Mesodermal cell (in vitro differentiated cells): Measurements from ENCODE around the gene USP5.

Source experiments
- H3K27ac ChIP-seq: 2 replicates; pipeline ENCODE4 v1.7.0; 2013; ENCODE audit warnings: mild to moderate bottlenecking, low read depth, low read length, moderate library complexity; ENCODE audit not compliant: severe bottlenecking
- H3K36me3 ChIP-seq: 2 replicates; pipeline ENCODE4 v1.7.1; 2013; ENCODE audit warnings: mild to moderate bottlenecking, low read length, moderate library complexity; ENCODE audit not compliant: control insufficient read depth, insufficient read depth
- H3K4me1 ChIP-seq: one replicate; pipeline ENCODE4 v1.7.1; 2013; ENCODE audit warnings: mild to moderate bottlenecking, low read length; ENCODE audit not compliant: insufficient read depth, control insufficient read depth, poor library complexity, severe bottlenecking
- H3K4me3 ChIP-seq: 2 replicates; pipeline ENCODE4 v1.7.0; 2013; ENCODE audit warnings: low read length, control low read depth, mild to moderate bottlenecking; ENCODE audit not compliant: insufficient read depth, poor library complexity, severe bottlenecking; ENCODE audit errors: extremely low read depth
- H3K9me3 ChIP-seq: 2 replicates; pipeline ENCODE4 v1.7.1; 2013; ENCODE audit warnings: mild to moderate bottlenecking, low read length, moderate library complexity; ENCODE audit not compliant: control insufficient read depth
- WGBS, 2 experiments: methylation state at CpG; one replicate each; pipeline ENCODE4 v1.1.5; 2013; ENCODE audit warnings: missing lambda C conversion rate in 2 of 2; ENCODE audit not compliant: insufficient coverage in 2 of 2; 5-methylcytosine and 5-hydroxymethylcytosine counted together

Gene USP5

GRCh38 chr12:6842075-6842474, 9.9 kb upstream of the USP5 start:
- Histone ChIP-seq H3K4me1 (no peaks in the 10 kb centered on the region), H3K4me3 (no peak overlapping the region), H3K36me3 (peaks cover 91% of the 10 kb centered on the region), H3K27ac (no peak overlapping the region), H3K9me3 (no peaks in the 10 kb centered on the region)
- WGBS, 2 experiments, result 96 to 100% methylated on average over 3 to 4 of the region's 4 CpGs

DNA sequence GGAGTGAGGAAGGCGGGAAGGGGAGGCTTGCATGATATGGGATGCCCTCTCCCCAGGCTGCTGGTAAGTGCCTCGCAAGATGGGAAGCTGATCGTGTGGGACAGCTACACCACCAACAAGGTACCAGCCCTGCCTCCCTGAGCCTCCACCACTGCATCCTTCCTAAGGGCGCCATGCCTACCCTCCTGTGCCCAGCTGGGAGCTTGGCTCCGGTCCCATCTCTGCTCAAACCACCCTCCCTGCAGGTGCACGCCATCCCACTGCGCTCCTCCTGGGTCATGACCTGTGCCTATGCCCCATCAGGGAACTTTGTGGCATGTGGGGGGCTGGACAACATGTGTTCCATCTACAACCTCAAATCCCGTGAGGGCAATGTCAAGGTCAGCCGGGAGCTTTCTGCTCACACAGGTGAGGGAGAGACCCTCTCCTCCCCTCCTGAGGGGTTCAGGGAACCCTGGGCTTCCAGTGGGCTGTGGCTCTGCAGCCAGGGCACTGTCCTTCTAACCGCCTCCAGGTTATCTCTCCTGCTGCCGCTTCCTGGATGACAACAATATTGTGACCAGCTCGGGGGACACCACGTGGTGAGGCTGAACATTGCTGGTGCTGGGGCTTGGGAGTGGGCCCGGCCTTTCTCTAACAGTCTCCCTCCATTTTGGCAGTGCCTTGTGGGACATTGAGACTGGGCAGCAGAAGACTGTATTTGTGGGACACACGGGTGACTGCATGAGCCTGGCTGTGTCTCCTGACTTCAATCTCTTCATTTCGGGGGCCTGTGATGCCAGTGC, 8.6 kb upstream of the USP5 start:
- Histone ChIP-seq H3K9me3 (no peaks in the 10 kb centered on the region), H3K4me1 (no peaks in the 10 kb centered on the region), H3K27ac (no peak overlapping the region), H3K4me3 (no peak overlapping the region), H3K36me3 (peaks cover 88% of the 10 kb centered on the region)
- 79 to 88% methylated on average over 15 to 16 of the region's 16 CpGs for WGBS, 2 experiments

DNA sequence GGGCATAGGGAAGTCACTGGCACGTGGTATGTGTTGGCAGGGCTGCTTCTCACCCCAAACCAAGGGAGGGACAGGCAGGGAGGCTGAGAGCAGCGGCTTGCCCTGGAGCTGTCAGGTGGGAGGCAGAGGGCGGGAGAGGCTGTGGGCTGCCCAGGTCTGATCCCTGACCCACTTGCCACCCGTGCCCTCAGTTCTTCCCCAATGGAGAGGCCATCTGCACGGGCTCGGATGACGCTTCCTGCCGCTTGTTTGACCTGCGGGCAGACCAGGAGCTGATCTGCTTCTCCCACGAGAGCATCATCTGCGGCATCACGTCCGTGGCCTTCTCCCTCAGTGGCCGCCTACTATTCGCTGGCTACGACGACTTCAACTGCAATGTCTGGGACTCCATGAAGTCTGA, 6.6 kb upstream of the USP5 start:
- Histone ChIP-seq H3K9me3 (no peaks in the 10 kb centered on the region), H3K36me3 (peaks cover 87% of the 10 kb centered on the region), H3K4me1 (peaks cover 8% of the 10 kb centered on the region), H3K27ac (no peak overlapping the region), H3K4me3 (no peak overlapping the region)
- 90 to 92% methylated on average over 16 of the region's 17 CpGs for WGBS, 2 experiments

DNA sequence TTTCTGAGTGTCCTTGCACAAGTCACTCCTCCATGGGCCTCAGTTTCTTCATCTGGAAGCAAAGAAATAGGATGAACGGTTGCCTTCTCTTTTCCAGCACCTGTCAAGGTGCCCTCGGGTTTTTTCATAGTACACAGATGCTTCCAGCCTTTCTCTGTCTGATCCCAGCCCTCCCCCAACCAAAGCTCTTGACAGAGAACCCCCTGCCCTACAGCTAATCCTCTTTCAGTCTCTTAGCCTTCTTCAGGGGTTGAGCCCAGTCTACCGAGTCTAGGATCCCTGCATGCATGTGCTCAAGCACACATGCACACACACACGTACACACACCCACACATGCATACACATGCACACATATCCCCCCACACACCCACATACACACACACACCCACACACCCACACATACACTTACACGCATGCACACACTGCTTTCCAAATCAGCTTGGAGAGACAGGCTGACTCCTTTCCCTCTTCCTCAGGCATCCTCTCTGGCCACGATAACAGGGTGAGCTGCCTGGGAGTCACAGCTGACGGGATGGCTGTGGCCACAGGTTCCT, 5.6 kb upstream of the USP5 start:
- WGBS, 2 experiments, result 93 to 94% methylated on average over 4 to 6 of the region's 7 CpGs
- peaks cover 9% of the 10 kb centered on the region for H3K4me1 ChIP-seq
- H3K4me3 ChIP-seq, result no peak overlapping the region
- H3K9me3 ChIP-seq, result no peaks in the 10 kb centered on the region
- peaks cover 83% of the 10 kb centered on the region for H3K36me3 ChIP-seq
- no peak overlapping the region for H3K27ac ChIP-seq

GRCh38 chr12:6847676-6848075, 4.3 kb upstream of the USP5 start:
- H3K36me3 ChIP-seq, result peaks cover 71% of the 10 kb centered on the region
- H3K4me3 ChIP-seq, result no peak overlapping the region
- no peaks in the 10 kb centered on the region for H3K9me3 ChIP-seq
- H3K27ac ChIP-seq, result no peak overlapping the region
- 95 to 100% methylated on average over 2 of the region's 2 CpGs for WGBS, 2 experiments
- H3K4me1 ChIP-seq, result peaks cover 9% of the 10 kb centered on the region

- Histone ChIP-seq H3K27ac (no peak overlapping the region), H3K4me1 (peaks cover 21% of the 10 kb centered on the region), H3K9me3 (no peaks in the 10 kb centered on the region), H3K36me3 (peaks cover 61% of the 10 kb centered on the region), H3K4me3 (no peak overlapping the region)
- 93 to 94% methylated on average over 2 of the region's 2 CpGs for WGBS, 2 experiments
These were observed 2.5 kb upstream of the USP5 start for GRCh38 chr12:6849427-6849826.

DNA sequence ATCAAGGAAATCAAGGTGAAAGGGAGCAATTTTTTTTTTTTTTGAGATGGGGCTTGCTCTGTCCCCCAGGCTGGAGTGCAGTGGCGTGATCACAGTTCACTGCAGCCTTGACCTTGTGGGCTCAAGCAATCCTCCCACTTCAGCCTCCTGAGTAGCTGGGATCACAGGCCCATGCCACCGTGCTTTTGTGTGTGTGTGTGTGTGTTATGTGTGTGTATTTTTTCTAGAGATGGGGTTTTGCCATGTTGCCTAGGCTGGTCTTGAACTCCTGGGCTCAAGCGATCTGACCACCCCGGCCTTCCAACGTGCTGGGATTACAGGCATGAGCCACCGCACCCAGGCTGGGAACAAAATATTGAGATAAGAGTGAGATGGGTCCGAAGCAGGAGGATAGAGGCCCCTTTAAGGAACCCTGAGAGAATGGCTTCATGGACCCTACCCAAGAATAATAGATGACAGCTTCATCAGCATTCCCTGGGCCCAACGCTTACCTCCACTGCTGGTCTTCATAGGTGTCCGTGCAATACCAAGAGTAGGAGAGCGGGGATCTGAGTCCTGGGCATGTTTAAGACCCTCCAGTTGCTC, 1.9 kb upstream of the USP5 start:
- Histone ChIP-seq H3K9me3 (no peaks in the 10 kb centered on the region), H3K27ac (peak overlapping the region; percentile 86), H3K36me3 (peaks cover 58% of the 10 kb centered on the region), H3K4me3 (peak overlapping the region; percentile 72), H3K4me1 (peaks cover 21% of the 10 kb centered on the region)
- 82 to 85% methylated on average over 8 of the region's 10 CpGs for WGBS, 2 experiments

DNA sequence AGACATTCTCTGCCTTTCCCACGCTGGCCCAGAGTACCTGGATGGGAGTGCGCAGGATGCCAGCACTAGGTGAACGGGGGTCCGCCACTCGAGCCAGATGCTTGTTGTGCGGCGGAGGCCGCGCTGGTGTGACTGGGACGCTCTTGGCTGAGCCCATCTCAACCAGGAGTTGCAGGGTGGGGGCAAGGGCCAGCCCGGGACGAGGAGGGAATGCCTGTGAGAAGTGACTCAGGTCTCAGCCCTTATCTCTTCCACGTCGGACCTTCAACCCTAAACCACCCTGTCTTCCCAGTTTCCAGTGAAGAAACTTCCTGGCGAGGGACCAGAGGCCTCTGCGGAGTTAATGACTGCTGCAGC, 1.2 kb upstream of the USP5 start:
- no peaks in the 10 kb centered on the region for H3K9me3 ChIP-seq
- H3K36me3 ChIP-seq, result peaks cover 58% of the 10 kb centered on the region
- H3K4me3 ChIP-seq, result peak overlapping the region; percentile 72
- peaks cover 21% of the 10 kb centered on the region for H3K4me1 ChIP-seq
- H3K27ac ChIP-seq, result peak overlapping the region; percentile 86
- WGBS, 2 experiments, result 12 to 14% methylated on average over 13 to 14 of the region's 16 CpGs

- H3K36me3 ChIP-seq, result peaks cover 58% of the 10 kb centered on the region
- WGBS, 2 experiments, result 0 to 1% methylated on average over 20 to 25 of the region's 37 CpGs
- H3K4me3 ChIP-seq, result peak within 1 kb of the TSS; percentile 72
- H3K9me3 ChIP-seq, result no peaks in the 10 kb centered on the region
- H3K4me1 ChIP-seq, result peaks cover 21% of the 10 kb centered on the region
- peak within 1 kb of the TSS; percentile 86 for H3K27ac ChIP-seq
These were observed 613 bp upstream of the USP5 start, which contains the start of gene CDCA3 for GRCh38 chr12:6851153-6851920. Gene CDCA3 (minus strand): TSS chr12:6851286. CDS start chr12:6850952, 334 bp downstream.

DNA sequence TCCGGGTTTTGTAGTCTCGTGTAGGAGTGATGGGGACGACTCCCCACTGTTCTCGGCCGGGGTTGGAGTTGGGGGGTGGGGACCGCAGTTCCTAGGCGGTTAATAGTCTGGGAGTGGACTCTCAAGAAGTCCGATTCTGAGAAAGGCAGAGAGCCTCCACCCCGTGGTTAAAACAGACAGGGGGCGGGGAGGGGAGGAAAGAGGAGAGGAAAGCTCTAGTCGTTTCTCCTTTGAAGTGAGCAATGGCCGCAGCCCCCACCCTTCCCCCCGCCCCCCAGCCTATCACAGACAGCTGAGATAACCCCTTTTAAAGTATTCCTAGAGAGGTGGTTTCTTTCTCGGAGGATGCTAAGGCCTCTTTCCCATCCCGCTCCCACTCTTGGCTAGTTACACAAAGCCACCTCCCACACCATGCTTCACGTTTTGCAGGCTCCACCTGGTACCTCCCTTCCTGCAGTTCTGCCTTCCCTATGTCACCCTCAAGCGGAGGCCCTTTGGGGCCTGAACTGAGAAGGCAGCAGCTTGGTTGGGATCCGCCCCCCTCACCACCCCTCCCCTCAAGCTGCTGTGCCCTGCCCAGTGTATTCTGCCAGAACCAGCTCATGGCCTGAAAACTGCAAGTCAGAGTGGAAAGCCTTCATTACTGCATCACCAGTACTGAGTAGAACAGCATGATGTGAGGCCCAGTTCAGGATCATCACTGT, 853 bp downstream of the USP5 start:
- WGBS, 2 experiments, result 0 to 1% methylated on average over 9 to 14 of the region's 18 CpGs
- Histone ChIP-seq H3K4me1 (peaks cover 21% of the 10 kb centered on the region), H3K4me3 (peak overlapping the region; percentile 72), H3K27ac (peak overlapping the region; percentile 86), H3K36me3 (peaks cover 59% of the 10 kb centered on the region), H3K9me3 (no peaks in the 10 kb centered on the region)
